HG03442 (cell line): ENCODE results near the gene THBS2.
"Not testable (repeated sequence)": the region's sequence is repeated elsewhere in the genome, so short reads cannot be mapped to it uniquely, and the experiment has no call there.

Experiments used
- ATAC-seq: cut with Tn5 transposase; IDR thresholded peaks from one replicate; pipeline ENCODE4 v1.9.1; 2021; ENCODE audit warnings: mild to moderate bottlenecking, moderate library complexity; ENCODE audit not compliant: unreplicated experiment

THBS2 gene

GRCh38 chr6:169233181-169233580, 20.5 kb downstream of the THBS2 start:
- no peak for ATAC-seq

GRCh38 chr6:169232507-169232931, 21.1 kb downstream of the THBS2 start:
- no peak for ATAC-seq

- no peak for ATAC-seq
These were observed 21.7 kb downstream of the THBS2 start for GRCh38 chr6:169231790-169232506.

GRCh38 chr6:169230946-169231789, 22.5 kb downstream of the THBS2 start:
- no peak for ATAC-seq

- no peak for ATAC-seq
These were observed 23.4 kb downstream of the THBS2 start for GRCh38 chr6:169230322-169230665.

- ATAC-seq, result no peak
These were observed 23.9 kb downstream of the THBS2 start for GRCh38 chr6:169229615-169230321.

- no peak for ATAC-seq
These were observed 26.5 kb downstream of the THBS2 start for GRCh38 chr6:169227116-169227515.

GRCh38 chr6:169225887-169226286, 27.8 kb downstream of the THBS2 start:
- ATAC-seq, result no peak

- ATAC-seq, result no peak
These were observed 28.5 kb downstream of the THBS2 start for GRCh38 chr6:169225131-169225576.

- ATAC-seq, result no peak
These were observed 28.9 kb downstream of the THBS2 start for GRCh38 chr6:169224716-169225115.

- ATAC-seq, result no peak
These were observed 29.4 kb downstream of the THBS2 start for GRCh38 chr6:169224185-169224695.

- ATAC-seq, result no peak
These were observed 30.6 kb downstream of the THBS2 start for GRCh38 chr6:169223006-169223405.

GRCh38 chr6:169222126-169222525, 31.5 kb downstream of the THBS2 start:
- no peak for ATAC-seq

GRCh38 chr6:169221264-169221663, 32.4 kb downstream of the THBS2 start:
- ATAC-seq, result no peak

- no peak for ATAC-seq
These were observed 33.3 kb downstream of the THBS2 start for GRCh38 chr6:169220068-169220964.

GRCh38 chr6:169217972-169218371, 35.7 kb downstream of the THBS2 start:
- ATAC-seq, result no peak

- no peak for ATAC-seq
These were observed 36.8 kb downstream of the THBS2 start for GRCh38 chr6:169216830-169217229.

- ATAC-seq, result no peak
These were observed 38.4 kb downstream of the THBS2 start for GRCh38 chr6:169215201-169215681.

GRCh38 chr6:169214789-169215188, 38.9 kb downstream of the THBS2 start:
- ATAC-seq, result not testable (repeated sequence)
